Fibroblast of villous mesenchyme (primary cell): ENCODE data around the gene EGF. TPM values are rescaled to one million over a fixed set of nuclear protein-coding genes. Genes with fewer than 3 reads are reported as not detected.

Source experiments
- DNase-seq: peaks from one replicate; pipeline ENCODE4 v3.0.0-alpha.2; 2010; ENCODE audit warnings: low read depth
- H3K4me3 ChIP-seq: 2 replicates; pipeline ENCODE4 v1.5.1; 2011; ENCODE audit warnings: low read depth, mild to moderate bottlenecking, low read length
- total RNA-seq: library from RNA; depleted of rRNA; stranded (reverse); fragments of >200 nt; gene quantifications from 2 replicates; pipeline ENCODE4 v1.2.3, GENCODE V29; 2012
- TF ChIP-seq, protein P1 (sequence below): IDR thresholded peaks from 2 replicates; pipeline ENCODE4 v1.5.1; 2012; ENCODE audit warnings: low read depth, mild to moderate bottlenecking, low read length; ENCODE audit not compliant: insufficient read depth

Gene EGF
- total RNA-seq, 1 donor, result 6.5 TPM

DNA sequence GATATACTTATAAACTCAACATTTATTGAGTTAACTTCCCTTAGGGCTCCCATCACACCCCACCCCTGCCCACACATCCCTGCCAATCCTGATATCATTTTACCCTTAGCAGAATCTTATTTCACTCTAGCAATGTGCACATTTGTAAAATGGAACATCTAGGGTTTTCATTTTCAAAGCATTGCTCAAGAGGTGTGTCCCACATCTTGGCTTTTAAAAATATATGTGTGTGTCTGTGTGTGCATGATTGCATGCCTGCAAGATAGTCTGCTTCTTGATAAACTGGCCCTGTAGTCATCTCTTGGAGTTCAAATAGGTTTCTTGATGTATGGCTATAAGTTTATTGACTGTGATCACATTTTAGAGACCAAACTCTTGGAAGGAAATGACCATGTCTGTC, 26.4 kb upstream of the EGF start:
- TF ChIP-seq, protein P1, sequence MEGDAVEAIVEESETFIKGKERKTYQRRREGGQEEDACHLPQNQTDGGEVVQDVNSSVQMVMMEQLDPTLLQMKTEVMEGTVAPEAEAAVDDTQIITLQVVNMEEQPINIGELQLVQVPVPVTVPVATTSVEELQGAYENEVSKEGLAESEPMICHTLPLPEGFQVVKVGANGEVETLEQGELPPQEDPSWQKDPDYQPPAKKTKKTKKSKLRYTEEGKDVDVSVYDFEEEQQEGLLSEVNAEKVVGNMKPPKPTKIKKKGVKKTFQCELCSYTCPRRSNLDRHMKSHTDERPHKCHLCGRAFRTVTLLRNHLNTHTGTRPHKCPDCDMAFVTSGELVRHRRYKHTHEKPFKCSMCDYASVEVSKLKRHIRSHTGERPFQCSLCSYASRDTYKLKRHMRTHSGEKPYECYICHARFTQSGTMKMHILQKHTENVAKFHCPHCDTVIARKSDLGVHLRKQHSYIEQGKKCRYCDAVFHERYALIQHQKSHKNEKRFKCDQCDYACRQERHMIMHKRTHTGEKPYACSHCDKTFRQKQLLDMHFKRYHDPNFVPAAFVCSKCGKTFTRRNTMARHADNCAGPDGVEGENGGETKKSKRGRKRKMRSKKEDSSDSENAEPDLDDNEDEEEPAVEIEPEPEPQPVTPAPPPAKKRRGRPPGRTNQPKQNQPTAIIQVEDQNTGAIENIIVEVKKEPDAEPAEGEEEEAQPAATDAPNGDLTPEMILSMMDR, result no peak
- H3K4me3 ChIP-seq, result no peak overlapping the region
- DNase-seq, result no peak

DNA sequence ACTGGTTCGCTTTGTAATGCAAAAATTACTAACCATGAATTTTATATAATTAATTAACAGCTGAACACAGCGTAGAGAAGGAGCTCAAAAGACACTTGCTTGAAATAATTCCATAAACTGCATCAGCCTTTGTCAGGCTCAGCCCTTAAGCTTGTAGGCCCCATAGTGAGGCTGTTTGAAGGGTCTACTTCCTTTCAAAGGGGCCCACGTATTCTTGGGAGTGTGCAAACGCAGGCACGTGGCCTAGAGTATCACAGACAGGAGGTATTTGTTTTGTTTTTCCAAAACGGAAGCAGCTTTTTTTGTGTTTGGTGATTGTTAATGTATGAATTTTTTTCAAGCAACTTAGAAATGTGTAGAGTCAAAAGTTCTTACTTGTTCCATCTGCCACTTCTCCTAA, 25.6 kb upstream of the EGF start:
- TF ChIP-seq, protein P1, result no peak
- H3K4me3 ChIP-seq, result no peak overlapping the region
- DNase-seq, result no peak

GRCh38 chr4:109890076-109890475, 22.6 kb upstream of the EGF start:
- TF ChIP-seq, protein P1, result no peak
- no peak overlapping the region for H3K4me3 ChIP-seq
- no peak for DNase-seq

GRCh38 chr4:109902559-109903251, 10.0 kb upstream of the EGF start:
- no peak overlapping the region for H3K4me3 ChIP-seq
- TF ChIP-seq, protein P1, result no peak
- DNase-seq, result no peak

GRCh38 chr4:109908731-109909130, 4.0 kb upstream of the EGF start:
- no peak for DNase-seq
- TF ChIP-seq, protein P1, result no peak

DNA sequence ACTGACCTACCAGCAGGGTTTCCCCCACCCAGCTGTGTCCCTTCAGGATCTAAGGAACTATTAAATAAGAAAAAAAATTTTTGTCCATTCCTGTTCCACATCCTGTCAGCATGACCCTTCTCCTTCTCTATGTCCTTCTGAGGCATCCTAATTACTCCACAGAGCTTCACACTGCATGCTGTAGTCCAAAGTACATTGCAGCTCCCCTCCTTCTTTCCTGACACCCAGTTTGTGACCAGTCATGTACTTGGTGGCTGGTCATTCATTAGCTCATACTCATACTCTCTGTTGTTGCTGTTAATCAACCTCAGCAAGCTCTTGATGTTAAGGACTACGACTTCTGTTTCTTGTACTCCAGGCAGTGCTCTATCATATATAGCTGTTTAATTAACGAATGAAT, 2.4 kb upstream of the EGF start:
- TF ChIP-seq, protein P1, result no peak
- no peak for DNase-seq
- H3K4me3 ChIP-seq, result no peak overlapping the region

More at GRCh38 chr4:109908731-109909130, 4.0 kb upstream of the EGF start:
- H3K4me3 ChIP-seq, result no peak overlapping the region
